Measurements from ENCODE around the gene FHIP1A. TPM values are rescaled to one million over a fixed set of nuclear protein-coding genes. Genes with fewer than 3 reads are reported as not detected.
A peak's percentile ranks its signal among the peaks of the same experiment; 100 is the strongest.

FHIP1A gene
- total RNA-seq, 2 donors from 2014 or later, result 4.9 to 28.8 TPM

DNA sequence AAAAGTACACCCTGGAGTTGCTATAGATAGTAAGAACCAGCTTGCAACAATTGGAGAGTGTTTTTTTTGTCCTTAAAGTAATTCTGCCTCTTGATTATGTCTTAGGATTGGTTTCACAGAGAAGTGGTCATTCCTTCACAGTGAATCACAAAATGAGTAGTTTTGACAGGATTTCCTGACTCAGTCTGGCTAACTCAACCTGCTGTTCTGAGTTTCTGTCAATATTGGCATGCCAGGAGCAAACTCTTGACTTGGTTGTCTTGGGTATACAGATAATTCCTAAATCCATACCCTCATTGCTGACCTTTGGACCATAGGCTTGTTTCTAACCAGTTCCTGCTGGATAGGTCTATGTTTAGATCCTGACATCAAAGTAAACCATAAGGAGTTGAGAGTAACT lies 9.4 kb downstream of the FHIP1A start:
- DNase-seq (ENCODE audit: low spot score) (no peak), ATAC-seq (ENCODE audit: insufficient number of reproducible peaks, low FRiP score, low read depth) (no peak)
- Histone ChIP-seq H3K27me3 (replicated peaks; ENCODE audit: insufficient read depth) (no peaks in the 10 kb centered on the region), H3K9me3 (no peaks in the 10 kb centered on the region), H3K36me3 (no peaks in the 10 kb centered on the region), H3K4me1 (ENCODE audit: control insufficient read depth in 1 of 2, low read depth in 2 of 2) (peaks cover 5% of the 10 kb centered on the region in 2 donors), H3K4me3 (no peak overlapping the region), H3K27ac (peak overlapping the region in 1 of 2 donors; percentile 13)
- TF ChIP-seq, protein P1, sequence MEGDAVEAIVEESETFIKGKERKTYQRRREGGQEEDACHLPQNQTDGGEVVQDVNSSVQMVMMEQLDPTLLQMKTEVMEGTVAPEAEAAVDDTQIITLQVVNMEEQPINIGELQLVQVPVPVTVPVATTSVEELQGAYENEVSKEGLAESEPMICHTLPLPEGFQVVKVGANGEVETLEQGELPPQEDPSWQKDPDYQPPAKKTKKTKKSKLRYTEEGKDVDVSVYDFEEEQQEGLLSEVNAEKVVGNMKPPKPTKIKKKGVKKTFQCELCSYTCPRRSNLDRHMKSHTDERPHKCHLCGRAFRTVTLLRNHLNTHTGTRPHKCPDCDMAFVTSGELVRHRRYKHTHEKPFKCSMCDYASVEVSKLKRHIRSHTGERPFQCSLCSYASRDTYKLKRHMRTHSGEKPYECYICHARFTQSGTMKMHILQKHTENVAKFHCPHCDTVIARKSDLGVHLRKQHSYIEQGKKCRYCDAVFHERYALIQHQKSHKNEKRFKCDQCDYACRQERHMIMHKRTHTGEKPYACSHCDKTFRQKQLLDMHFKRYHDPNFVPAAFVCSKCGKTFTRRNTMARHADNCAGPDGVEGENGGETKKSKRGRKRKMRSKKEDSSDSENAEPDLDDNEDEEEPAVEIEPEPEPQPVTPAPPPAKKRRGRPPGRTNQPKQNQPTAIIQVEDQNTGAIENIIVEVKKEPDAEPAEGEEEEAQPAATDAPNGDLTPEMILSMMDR (IDR thresholded peaks at IDR 0.05), result no peak

DNA sequence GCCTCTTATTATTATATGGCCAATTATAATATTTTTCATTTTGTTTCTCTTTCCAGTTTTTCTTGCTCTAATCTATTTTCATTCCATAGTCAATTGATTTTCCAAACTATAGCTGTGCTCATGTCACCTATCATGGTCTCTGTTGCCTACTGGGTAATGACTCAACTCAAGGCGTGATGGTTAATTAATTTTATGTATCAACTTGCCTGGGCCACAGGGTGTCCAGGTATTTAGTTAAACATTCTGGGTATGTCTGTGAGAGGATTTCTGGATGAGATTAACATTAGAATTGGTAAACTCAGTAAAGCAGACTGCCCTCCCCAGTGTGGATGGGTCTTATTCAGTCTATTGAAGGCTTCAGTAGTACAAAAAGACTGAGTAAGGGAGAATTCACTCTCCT lies 9.9 kb downstream of the FHIP1A start:
- H3K9me3 ChIP-seq, result no peaks in the 10 kb centered on the region
- H3K36me3 ChIP-seq, result no peaks in the 10 kb centered on the region
- no peak for ATAC-seq (ENCODE audit: insufficient number of reproducible peaks, low FRiP score, low read depth)
- peaks cover 5% of the 10 kb centered on the region in 2 donors for H3K4me1 ChIP-seq (ENCODE audit: control insufficient read depth in 1 of 2, low read depth in 2 of 2)
- no peak overlapping the region for H3K4me3 ChIP-seq
- DNase-seq (ENCODE audit: low spot score), result no peak
- no peaks in the 10 kb centered on the region for H3K27me3 ChIP-seq (replicated peaks; ENCODE audit: insufficient read depth)
- TF ChIP-seq, protein P1 (IDR thresholded peaks at IDR 0.05), result no peak
- no peak overlapping the region for H3K27ac ChIP-seq

DNA sequence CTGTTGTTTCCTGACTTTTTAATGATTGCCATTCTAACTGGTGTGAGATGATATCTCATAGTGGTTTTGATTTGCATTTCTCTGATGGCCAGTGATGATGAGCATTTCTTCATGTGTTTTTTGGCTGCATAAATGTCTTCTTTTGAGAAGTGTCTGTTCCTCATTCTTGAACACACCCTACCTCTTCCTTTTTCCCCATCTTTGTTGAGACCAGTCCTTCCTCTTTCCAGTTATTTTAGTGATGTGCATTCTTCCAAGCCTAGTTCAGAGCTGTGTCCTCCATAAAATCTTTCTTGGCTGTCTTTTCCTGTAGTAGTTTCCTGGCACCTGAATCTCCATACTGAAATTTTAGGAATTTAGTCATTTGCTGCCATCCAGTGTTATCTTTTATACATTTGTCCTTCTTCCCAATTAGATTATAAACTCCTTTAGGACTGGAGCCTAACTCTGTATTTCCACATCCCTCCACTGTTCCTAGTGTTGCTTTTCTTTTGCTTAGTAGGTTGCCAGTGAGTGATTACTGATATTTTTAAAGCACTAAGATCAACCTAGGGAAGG lies 11.4 kb downstream of the FHIP1A start:
- H3K27ac ChIP-seq, result no peak overlapping the region
- no peak for DNase-seq (ENCODE audit: low spot score)
- H3K4me3 ChIP-seq, result no peak overlapping the region
- no peaks in the 10 kb centered on the region for H3K36me3 ChIP-seq
- no peaks in the 10 kb centered on the region for H3K27me3 ChIP-seq (replicated peaks; ENCODE audit: insufficient read depth)
- peaks cover 5% of the 10 kb centered on the region in 2 donors for H3K4me1 ChIP-seq (ENCODE audit: control insufficient read depth in 1 of 2, low read depth in 2 of 2)
- H3K9me3 ChIP-seq, result no peaks in the 10 kb centered on the region
- TF ChIP-seq, protein P1 (IDR thresholded peaks at IDR 0.05), result no peak
- ATAC-seq (ENCODE audit: insufficient number of reproducible peaks, low FRiP score, low read depth), result no peak

DNA sequence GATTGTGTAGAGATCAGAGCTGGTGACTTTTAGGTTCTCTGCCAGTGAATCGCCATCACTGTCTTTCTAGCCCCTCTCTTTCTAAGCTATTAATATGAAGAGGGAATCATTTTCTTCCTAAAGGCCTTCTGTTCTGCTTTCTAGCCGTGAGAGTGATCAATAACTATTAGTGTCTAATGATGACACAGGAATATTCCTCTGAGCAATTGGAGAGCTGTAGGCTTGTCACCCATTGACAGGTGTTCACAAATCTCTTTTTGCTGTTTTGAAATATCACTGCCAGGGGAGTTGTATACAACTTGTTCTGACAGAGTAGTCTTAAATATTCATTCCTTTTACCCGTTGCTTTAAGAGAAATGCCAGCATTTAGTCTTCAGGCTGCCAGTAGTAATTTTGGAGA lies 13.9 kb downstream of the FHIP1A start:
- DNase-seq (ENCODE audit: low spot score) (no peak), ATAC-seq (ENCODE audit: insufficient number of reproducible peaks, low FRiP score, low read depth) (no peak)
- H3K36me3 ChIP-seq, result no peaks in the 10 kb centered on the region
- H3K9me3 ChIP-seq, result no peaks in the 10 kb centered on the region
- H3K27ac ChIP-seq, result no peak overlapping the region
- TF ChIP-seq, protein P1 (IDR thresholded peaks at IDR 0.05), result no peak
- H3K27me3 ChIP-seq (replicated peaks; ENCODE audit: insufficient read depth), result no peaks in the 10 kb centered on the region
- no peak overlapping the region for H3K4me3 ChIP-seq
- no peaks in the 10 kb centered on the region for H3K4me1 ChIP-seq (ENCODE audit: control insufficient read depth in 1 of 2, low read depth in 2 of 2)

DNA sequence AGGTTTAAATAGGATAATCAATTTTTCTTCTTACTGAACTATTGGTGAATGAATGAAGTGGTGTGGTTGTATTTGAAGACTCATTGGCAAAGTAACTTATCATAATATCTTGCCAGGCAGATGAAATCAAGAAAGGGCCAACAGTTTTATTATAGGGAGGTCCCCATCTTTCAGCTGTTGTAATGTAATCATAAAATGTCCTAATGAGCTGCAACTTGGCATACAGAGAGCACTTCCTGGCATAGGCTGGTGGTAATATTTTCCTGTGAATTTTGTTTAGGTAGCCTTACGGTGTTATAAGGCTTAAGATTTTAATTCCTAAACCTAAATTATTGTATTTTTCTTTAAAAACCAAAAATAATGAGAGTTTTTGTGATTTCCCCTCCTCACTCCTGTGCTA lies 17.5 kb downstream of the FHIP1A start:
- no peaks in the 10 kb centered on the region for H3K36me3 ChIP-seq
- TF ChIP-seq, protein P1 (IDR thresholded peaks at IDR 0.05), result no peak
- DNase-seq (ENCODE audit: low spot score) (no peak), ATAC-seq (ENCODE audit: insufficient number of reproducible peaks, low FRiP score, low read depth) (no peak)
- peaks cover 0 to 9% of the 10 kb centered on the region in 2 donors for H3K4me1 ChIP-seq (ENCODE audit: control insufficient read depth in 1 of 2, low read depth in 2 of 2)
- H3K27ac ChIP-seq, result no peak overlapping the region
- no peak overlapping the region for H3K4me3 ChIP-seq
- no peaks in the 10 kb centered on the region for H3K9me3 ChIP-seq
- H3K27me3 ChIP-seq (replicated peaks; ENCODE audit: insufficient read depth), result no peaks in the 10 kb centered on the region

All from thoracic aorta (tissue), 2 donors.